Measurements from ENCODE around the gene FADS3. TPM values are rescaled to one million over a fixed set of nuclear protein-coding genes. Genes with fewer than 3 reads are reported as not detected.

The FADS3 gene, protein sequence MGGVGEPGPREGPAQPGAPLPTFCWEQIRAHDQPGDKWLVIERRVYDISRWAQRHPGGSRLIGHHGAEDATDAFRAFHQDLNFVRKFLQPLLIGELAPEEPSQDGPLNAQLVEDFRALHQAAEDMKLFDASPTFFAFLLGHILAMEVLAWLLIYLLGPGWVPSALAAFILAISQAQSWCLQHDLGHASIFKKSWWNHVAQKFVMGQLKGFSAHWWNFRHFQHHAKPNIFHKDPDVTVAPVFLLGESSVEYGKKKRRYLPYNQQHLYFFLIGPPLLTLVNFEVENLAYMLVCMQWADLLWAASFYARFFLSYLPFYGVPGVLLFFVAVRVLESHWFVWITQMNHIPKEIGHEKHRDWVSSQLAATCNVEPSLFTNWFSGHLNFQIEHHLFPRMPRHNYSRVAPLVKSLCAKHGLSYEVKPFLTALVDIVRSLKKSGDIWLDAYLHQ
- 100 to 1,000 TPM; 126 to 161 (median 137) TPM for total RNA-seq (2021; fragmentation: NEBNext Ultra II Directional; extraction: Animal tissue kit (Norgen Biotek cat#: 25700))
- long read RNA-seq, transcript FADS3-201 (12 exons, 1,779 nt): major isoform, 50 of 59 reads
- long read RNA-seq, partial matches to known transcripts: 6 of 59 reads
- long read RNA-seq, other reads (novel, unspliced or antisense): 3 of 59 reads

DNA sequence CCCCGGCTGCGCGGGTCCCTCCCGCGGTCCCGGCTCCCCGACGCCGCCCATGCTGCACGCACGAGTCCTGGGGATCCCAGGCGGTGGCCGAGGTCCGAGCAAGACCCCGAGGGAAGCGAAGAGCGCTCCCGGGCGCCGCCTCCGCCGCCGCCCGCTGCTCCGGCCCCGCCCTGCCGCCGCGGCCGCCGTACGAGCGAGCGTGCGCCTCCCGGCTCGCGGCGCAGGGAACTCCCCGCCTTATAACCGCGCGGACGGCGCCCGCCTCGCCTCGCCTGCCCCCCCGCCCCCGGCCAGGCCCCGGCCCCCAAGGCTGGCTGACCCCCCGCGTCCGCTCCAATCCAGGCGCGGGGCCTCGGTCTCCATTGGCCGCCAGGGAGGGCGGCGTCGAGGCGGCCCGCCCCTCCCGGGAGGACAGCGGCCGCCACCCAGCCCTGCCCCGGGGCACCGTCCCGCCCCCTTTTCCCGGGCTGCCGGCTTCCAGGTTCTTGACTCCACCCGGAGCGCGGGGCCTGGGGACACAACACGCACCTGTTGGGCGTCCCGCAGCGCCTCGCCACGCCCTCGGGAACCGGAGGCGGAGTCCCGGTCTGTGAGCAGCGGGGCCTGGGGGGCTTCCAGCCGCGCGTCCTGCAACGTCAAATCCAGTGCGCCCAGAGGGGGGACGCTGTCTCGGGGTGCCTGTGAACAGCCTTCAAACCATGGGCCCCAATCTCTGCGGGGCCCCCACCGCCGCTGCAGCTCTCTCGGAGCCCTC, at the start of gene FADS3:
TSS of gene FADS3 (minus strand) at position 215 of the 754 bp plus-strand sequence. CDS start at position 51, 164 bp downstream.
- Mint-ChIP-seq H3K9me3 (no peaks in the 10 kb centered on the region), H3K4me1 (ENCODE audit: low read depth) (peaks cover 45% of the 10 kb centered on the region), H3K36me3 (ENCODE audit: low read depth) (peaks cover 19% of the 10 kb centered on the region), H3K4me3 (peak within 1 kb of the TSS; percentile 91), H3K27me3 (ENCODE audit: insufficient read depth) (no peaks in the 10 kb centered on the region; the same call in 1 of the 2 replicates), H3K27ac (peak within 1 kb of the TSS; percentile 58)
- TF ChIP-seq, protein P1, sequence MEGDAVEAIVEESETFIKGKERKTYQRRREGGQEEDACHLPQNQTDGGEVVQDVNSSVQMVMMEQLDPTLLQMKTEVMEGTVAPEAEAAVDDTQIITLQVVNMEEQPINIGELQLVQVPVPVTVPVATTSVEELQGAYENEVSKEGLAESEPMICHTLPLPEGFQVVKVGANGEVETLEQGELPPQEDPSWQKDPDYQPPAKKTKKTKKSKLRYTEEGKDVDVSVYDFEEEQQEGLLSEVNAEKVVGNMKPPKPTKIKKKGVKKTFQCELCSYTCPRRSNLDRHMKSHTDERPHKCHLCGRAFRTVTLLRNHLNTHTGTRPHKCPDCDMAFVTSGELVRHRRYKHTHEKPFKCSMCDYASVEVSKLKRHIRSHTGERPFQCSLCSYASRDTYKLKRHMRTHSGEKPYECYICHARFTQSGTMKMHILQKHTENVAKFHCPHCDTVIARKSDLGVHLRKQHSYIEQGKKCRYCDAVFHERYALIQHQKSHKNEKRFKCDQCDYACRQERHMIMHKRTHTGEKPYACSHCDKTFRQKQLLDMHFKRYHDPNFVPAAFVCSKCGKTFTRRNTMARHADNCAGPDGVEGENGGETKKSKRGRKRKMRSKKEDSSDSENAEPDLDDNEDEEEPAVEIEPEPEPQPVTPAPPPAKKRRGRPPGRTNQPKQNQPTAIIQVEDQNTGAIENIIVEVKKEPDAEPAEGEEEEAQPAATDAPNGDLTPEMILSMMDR (IDR thresholded peaks at IDR 0.05): no peak
- DNase-seq: peak; percentile 62

DNA sequence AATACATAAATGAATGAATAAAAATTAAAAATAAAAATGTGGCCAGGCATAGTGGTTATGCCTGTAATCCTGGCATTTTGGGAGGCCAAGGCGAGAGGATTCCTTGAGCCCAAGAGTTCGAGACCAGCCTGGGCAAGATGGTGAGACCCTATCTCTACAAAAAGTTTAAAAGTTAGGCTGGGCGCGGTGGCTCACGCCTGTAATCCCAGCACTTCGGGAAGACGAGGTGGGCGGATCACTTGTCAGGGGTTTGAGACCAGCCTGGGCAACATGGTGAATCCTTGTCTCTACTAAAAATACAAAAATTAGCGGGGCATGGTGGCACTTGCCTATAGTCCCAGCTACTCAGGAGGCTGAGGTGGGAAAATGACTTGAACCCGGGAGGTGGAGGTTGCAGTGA, 49.1 kb upstream of the FADS3 start:
- Mint-ChIP-seq H3K27ac (no peak overlapping the region), H3K4me3 (no peak overlapping the region), H3K27me3 (ENCODE audit: insufficient read depth) (peaks cover 15% of the 10 kb centered on the region), H3K4me1 (ENCODE audit: low read depth) (no peaks in the 10 kb centered on the region), H3K36me3 (ENCODE audit: low read depth) (peaks cover 14% of the 10 kb centered on the region), H3K9me3 (peaks cover 21% of the 10 kb centered on the region)
- DNase-seq: no peak
- TF ChIP-seq, protein P1 (IDR thresholded peaks at IDR 0.05): no peak

DNA sequence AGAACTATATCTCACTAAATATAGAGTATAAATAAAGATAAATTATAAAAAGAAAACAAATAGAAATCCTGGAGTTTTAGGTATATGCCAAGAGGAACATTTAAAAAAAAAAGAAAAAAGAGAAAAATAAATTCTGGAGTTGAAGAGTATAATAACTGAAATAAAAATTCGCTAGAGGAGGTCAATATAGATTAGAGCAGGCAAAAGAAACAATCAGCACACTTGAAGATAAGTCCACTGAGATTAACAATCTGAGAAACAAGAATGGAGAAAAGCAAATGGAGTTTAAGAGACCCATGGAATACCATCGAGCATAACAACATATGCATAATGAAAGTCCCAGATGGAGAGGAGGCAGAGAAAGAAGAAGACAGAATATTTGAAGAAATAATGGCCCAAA, 44.5 kb upstream of the FADS3 start:
- peaks cover 26% of the 10 kb centered on the region for H3K27me3 Mint-ChIP-seq (ENCODE audit: insufficient read depth)
- peaks cover 26% of the 10 kb centered on the region for H3K9me3 Mint-ChIP-seq
- H3K4me3 Mint-ChIP-seq: no peak overlapping the region
- H3K27ac Mint-ChIP-seq: no peak overlapping the region
- peaks cover 14% of the 10 kb centered on the region for H3K36me3 Mint-ChIP-seq (ENCODE audit: low read depth)
- TF ChIP-seq, protein P1 (IDR thresholded peaks at IDR 0.05): no peak
- DNase-seq: no peak
- H3K4me1 Mint-ChIP-seq (ENCODE audit: low read depth): no peaks in the 10 kb centered on the region

DNA sequence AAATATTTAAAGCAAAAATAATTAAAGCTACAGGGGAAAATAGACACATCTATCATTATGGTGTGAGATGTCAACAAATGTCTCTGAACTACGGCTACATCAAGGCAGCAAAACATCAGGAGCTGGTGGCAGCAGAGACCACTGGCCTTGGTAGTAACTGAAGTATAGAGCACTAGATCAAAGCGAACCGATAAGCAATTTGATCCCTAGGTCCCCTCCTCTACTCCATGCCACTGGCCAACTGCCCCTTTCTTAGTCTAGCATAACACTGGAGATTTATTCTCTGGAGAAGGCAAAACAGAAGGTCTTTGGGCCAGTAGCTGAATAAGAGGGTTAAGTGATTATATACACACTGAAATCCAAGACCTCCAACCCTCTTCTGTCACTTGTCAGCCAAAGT, 39.6 kb upstream of the FADS3 start:
- no peak for DNase-seq
- H3K9me3 Mint-ChIP-seq: peaks cover 7% of the 10 kb centered on the region
- H3K36me3 Mint-ChIP-seq (ENCODE audit: low read depth): peaks cover 2% of the 10 kb centered on the region; the same call in 1 of the 2 replicates
- H3K4me1 Mint-ChIP-seq (ENCODE audit: low read depth): no peaks in the 10 kb centered on the region
- no peak overlapping the region for H3K27ac Mint-ChIP-seq
- no peak overlapping the region for H3K4me3 Mint-ChIP-seq
- TF ChIP-seq, protein P1 (IDR thresholded peaks at IDR 0.05): no peak
- H3K27me3 Mint-ChIP-seq (ENCODE audit: insufficient read depth): peaks cover 13% of the 10 kb centered on the region

DNA sequence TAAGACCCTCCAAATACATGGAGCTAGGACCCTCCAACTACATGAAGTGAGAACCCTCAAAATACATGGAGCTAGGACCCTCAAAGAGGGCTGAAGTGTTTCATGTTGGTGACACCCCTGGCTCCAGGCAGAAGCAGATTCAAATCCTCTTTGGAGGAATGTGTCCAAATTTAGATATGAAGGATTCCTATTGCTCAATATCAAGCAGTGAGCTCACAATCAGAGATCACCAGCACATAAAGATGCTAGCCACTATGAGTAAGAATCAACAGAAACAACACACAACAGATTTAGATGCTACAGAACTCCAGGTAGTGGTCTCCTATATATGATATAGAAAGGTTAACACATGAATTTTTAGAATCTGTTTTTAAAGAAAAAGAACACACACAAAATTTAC, 37.3 kb upstream of the FADS3 start:
- Mint-ChIP-seq H3K27me3 (ENCODE audit: insufficient read depth) (peaks cover 5% of the 10 kb centered on the region), H3K9me3 (peaks cover 5% of the 10 kb centered on the region), H3K4me1 (ENCODE audit: low read depth) (peaks cover 4% of the 10 kb centered on the region), H3K27ac (no peak overlapping the region), H3K36me3 (ENCODE audit: low read depth) (no peaks in the 10 kb centered on the region; the same call in 1 of the 2 replicates), H3K4me3 (no peak overlapping the region)
- DNase-seq: no peak
- TF ChIP-seq, protein P1 (IDR thresholded peaks at IDR 0.05): no peak
